ENCODE data around the gene APBB2.

DNA sequence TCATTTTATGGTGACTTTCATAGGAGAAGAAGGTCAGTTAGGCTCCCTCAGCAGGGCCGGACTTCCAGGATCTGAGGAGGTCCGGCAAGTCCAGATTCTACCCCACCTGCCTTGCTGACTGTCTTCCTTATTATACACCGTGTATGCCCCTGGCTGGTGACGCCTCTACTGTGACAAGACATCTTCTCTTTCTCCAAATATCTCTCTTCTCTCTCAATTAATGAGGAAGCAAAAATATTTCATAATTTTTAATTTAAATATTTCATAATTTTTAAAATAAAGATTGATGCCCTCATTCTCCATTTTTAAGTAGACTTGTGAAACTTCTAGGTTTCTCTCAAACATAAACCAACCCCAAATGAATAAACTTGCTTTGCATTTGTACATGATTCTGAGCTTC is 262.1 kb downstream of the APBB2 start:
- TF ChIP-seq POLR2AphosphoS5 (IDR thresholded peaks at IDR 0.05; ENCODE audit: borderline replicate concordance, low read depth, low read length) (no peak), EZH2 (IDR thresholded peaks at IDR 0.05) (no peak)
